Endothelial cell of umbilical vein (primary cell): Measurements from ENCODE around the gene EFR3B. TPM values are rescaled to one million over a fixed set of nuclear protein-coding genes. Genes with fewer than 3 reads are reported as not detected.

Experiments
- BruUV-seq: library from RNA; stranded (reverse); fragments of 400-500 nt; replicated peaks from 2 replicates; lab custom pipeline; 2021; lab: Mats Ljungman, UMichigan
- CTCF ChIA-PET: fragments of 300-600, 350-600 bp; sonication (Branson Sonifier 250); formaldehyde crosslinking; loops from one replicate; lab custom pipeline; 2021; ENCODE audit warnings: antibody characterized with exemption, inconsistent platforms; lab: Charles Lee
- POLR2A ChIA-PET: fragments of 300-600, 350-600 bp; sonication (Branson Sonifier 250); formaldehyde crosslinking; loops from one replicate; lab custom pipeline; 2021; ENCODE audit warnings: antibody characterized with exemption, inconsistent platforms; lab: Charles Lee
- DNase-seq: peaks from one replicate; pipeline ENCODE4 v3.0.0-alpha.2; 2011; ENCODE audit warnings: low read depth, low spot score
- FAIRE-seq: peaks from 2 replicates; lab custom pipeline; 2011; peaks lifted over from hg19 to GRCh38; lab: Jason Lieb, UNC
- H2AFZ ChIP-seq: 2 replicates; pipeline ENCODE4 v1.6.0; 2012; ENCODE audit warnings: low read depth, low read length, control low read depth, inconsistent platforms
- H3K27ac ChIP-seq: 2 replicates; pipeline ENCODE4 v1.5.1; 2011; ENCODE audit warnings: low read depth, mild to moderate bottlenecking, control low read depth, low read length, moderate library complexity; ENCODE audit not compliant: insufficient read depth
- H3K27me3 ChIP-seq, 2 experiments: 2 replicates each; pipeline versions ENCODE4 v1.6.0 to v1.6.1; 2011; ENCODE audit warnings: low read length in 2 of 2, mixed read lengths in 1 of 2; ENCODE audit not compliant: control insufficient read depth in 2 of 2, insufficient read depth in 2 of 2
- H3K36me3 ChIP-seq, 2 experiments: 2 replicates in 1 of 2; 3 replicates in 1 of 2; pipeline ENCODE4 v1.5.1; 2011; ENCODE audit warnings: low read length in 2 of 2, mild to moderate bottlenecking in 1 of 2, moderate library complexity in 1 of 2; ENCODE audit not compliant: control insufficient read depth in 2 of 2, insufficient read depth in 2 of 2; ENCODE audit errors: extremely low read depth in 1 of 2
- H3K4me1 ChIP-seq: 3 replicates; pipeline ENCODE4 v1.5.1; 2011; ENCODE audit warnings: mild to moderate bottlenecking, low read length; ENCODE audit not compliant: control insufficient read depth, insufficient read depth; ENCODE audit errors: extremely low read depth
- H3K4me2 ChIP-seq: 2 replicates; pipeline ENCODE4 v1.6.1; 2011; ENCODE audit warnings: low read length, control low read depth, mixed read lengths; ENCODE audit not compliant: insufficient read depth
- H3K4me3 ChIP-seq, 3 experiments: fragments of 200-600 bp in 1 of 3; sonication (generic), shearing (Covaris generic) in 1 of 3; replicated peaks in 1 of 3; 2 replicates each; pipeline ENCODE4 v1.5.1; 2011 to 2016; ENCODE audit warnings: control low read depth in 3 of 3, low read length in 3 of 3, mild to moderate bottlenecking in 2 of 3, inconsistent platforms in 1 of 3, low read depth in 1 of 3, moderate library complexity in 1 of 3; ENCODE audit not compliant: insufficient read depth in 1 of 3
- H3K79me2 ChIP-seq: 2 replicates; pipeline ENCODE4 v1.6.0; 2012; ENCODE audit warnings: low read length, inconsistent platforms; ENCODE audit not compliant: control insufficient read depth, insufficient read depth
- H3K9ac ChIP-seq: replicated peaks from 2 replicates; pipeline ENCODE3; 2011; ENCODE audit warnings: low read length, control low read depth; ENCODE audit not compliant: insufficient read depth; ENCODE audit errors: extremely low read depth
- H3K9me1 ChIP-seq: replicated peaks from 3 replicates; pipeline ENCODE4 v1.6.0; 2011; ENCODE audit warnings: mild to moderate bottlenecking, low read length; ENCODE audit not compliant: control insufficient read depth, insufficient read depth; ENCODE audit errors: extremely low read depth
- H3K9me3 ChIP-seq: replicated peaks from 2 replicates; pipeline ENCODE4 v1.5.1; 2012; ENCODE audit warnings: low read length, inconsistent platforms; ENCODE audit not compliant: control insufficient read depth, insufficient read depth
- H4K20me1 ChIP-seq: replicated peaks from 2 replicates; pipeline ENCODE3; 2011; ENCODE audit warnings: mild to moderate bottlenecking, low read length; ENCODE audit not compliant: control insufficient read depth, insufficient read depth; ENCODE audit errors: extremely low read depth
- EZH2 ChIP-seq: IDR thresholded peaks from 2 replicates; pipeline ENCODE4 v1.6.1; 2012; ENCODE audit warnings: borderline replicate concordance, low read depth, mild to moderate bottlenecking, moderate library complexity, low read length, inconsistent platforms; ENCODE audit not compliant: severe bottlenecking
- FOS ChIP-seq: IDR thresholded peaks from 2 replicates; pipeline ENCODE4 v1.6.1; 2011; ENCODE audit warnings: mild to moderate bottlenecking, low read length, moderate library complexity, borderline replicate concordance; ENCODE audit not compliant: insufficient read depth
- GATA2 ChIP-seq: IDR thresholded peaks from 2 replicates; pipeline ENCODE4 v1.7.0; 2011; ENCODE audit warnings: low read depth, mild to moderate bottlenecking, moderate library complexity, mixed read lengths, low read length; ENCODE audit not compliant: insufficient read length, insufficient read depth
- JUN ChIP-seq: IDR thresholded peaks from 2 replicates; pipeline ENCODE4 v1.6.1; 2011; ENCODE audit warnings: borderline replicate concordance, low read depth; ENCODE audit not compliant: insufficient read length, insufficient read depth
- MYC ChIP-seq: IDR thresholded peaks from one replicate; pipeline ENCODE4 v1.6.1; 2011; ENCODE audit warnings: mild to moderate bottlenecking, low read depth, low read length
- POLR2A ChIP-seq: IDR thresholded peaks from 2 replicates; pipeline ENCODE4 v1.6.1; 2012; ENCODE audit warnings: low read depth, mild to moderate bottlenecking, control low read depth, low read length
- POLR2AphosphoS5 ChIP-seq: IDR thresholded peaks from 2 replicates; pipeline ENCODE4 v1.6.1; 2012; ENCODE audit warnings: low read depth, mild to moderate bottlenecking, control low read depth, low read length, moderate library complexity; ENCODE audit not compliant: insufficient read depth
- dilution Hi-C: fragments of 300-500 bp; cut with MboI; formaldehyde crosslinking; loops from one replicate; pipeline ENCODE4 v1.15.0; 2019; ENCODE audit warnings: low sequenced_read_pairs; ENCODE audit not compliant: extremely low pct_ligation_motif_present
- intact Hi-C: fragments of 100-400 bp; cut with micrococcal nuclease; formaldehyde crosslinking; loops from one replicate; pipeline ENCODE4 v1.10.0; 2022
- polyA plus RNA-seq, 4 experiments: library from polyadenylated mRNA; depleted of rRNA in 3 of 4; stranded (reverse) in 3 of 4; unstranded in 1 of 4; fragments of >200 nt; gene quantifications; 2 replicates each; pipeline versions ENCODE4 v1.2.1 to v1.2.3, GENCODE V29; 2011 to 2012; ENCODE audit warnings: missing spikeins in 1 of 4
- total RNA-seq: library from RNA; stranded (reverse); gene quantifications from 2 replicates; pipeline ENCODE4 v1.2.3, GENCODE V29; 2021
- TF ChIP-seq, protein P1 (sequence below), 2 donors: IDR thresholded peaks; 1 replicate in 1 of 2; 2 replicates in 1 of 2; pipeline ENCODE4 v1.5.1; 2011; ENCODE audit warnings: low read length in 2 of 2, mild to moderate bottlenecking in 2 of 2, moderate library complexity in 2 of 2, control low read depth in 1 of 2, inconsistent platforms in 1 of 2, low read depth in 1 of 2; ENCODE audit not compliant: insufficient read depth in 1 of 2; ENCODE audit errors: extremely low read depth in 1 of 2
- TF ChIP-seq, protein P2 (sequence below): IDR thresholded peaks from 2 replicates; pipeline ENCODE4 v1.6.1; 2011; ENCODE audit not compliant: insufficient read depth, insufficient read length

The EFR3B gene
- total and polyA plus RNA-seq, 2 donors (not counting 3 experiments of a cell fraction or from before 2014, with no cell fraction given) = 0.15 to 0.77 TPM

DNA sequence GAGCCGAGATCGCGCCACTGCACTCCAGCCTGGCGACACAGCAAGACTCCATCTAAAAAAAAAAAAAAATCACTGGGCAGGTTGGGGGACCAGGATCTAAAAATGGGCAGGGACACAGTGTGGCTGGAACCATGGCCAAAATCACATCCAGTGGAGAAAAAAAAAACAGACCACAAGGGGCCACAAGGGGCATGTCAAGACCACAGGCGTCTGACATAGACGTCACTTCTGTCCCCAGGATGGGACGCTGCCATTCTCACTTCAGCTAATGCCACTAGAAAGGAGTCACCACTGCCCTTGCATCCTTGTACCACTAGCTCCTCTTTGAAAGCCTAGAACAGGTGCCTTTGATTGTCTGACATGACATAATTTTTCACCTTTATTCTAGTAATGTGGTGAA is 129.0 kb downstream of the EFR3B start:
- H4K20me1 ChIP-seq = no peaks in the 10 kb centered on the region
- no peak for FAIRE-seq
- no peaks in the 10 kb centered on the region for H3K79me2 ChIP-seq
- no peaks in the 10 kb centered on the region for H3K9me1 ChIP-seq
- peaks cover 2% of the 10 kb centered on the region for H3K4me1 ChIP-seq
- H2AFZ ChIP-seq = no peak overlapping the region
- no peak overlapping the region for H3K4me2 ChIP-seq
- H3K36me3 ChIP-seq = no peaks in the 10 kb centered on the region
- TF ChIP-seq EZH2 (no peak), FOS (no peak), POLR2AphosphoS5 (no peak), POLR2A (no peak), GATA2 (no peak), MYC (no peak), JUN (no peak)
- TF ChIP-seq, protein P1, sequence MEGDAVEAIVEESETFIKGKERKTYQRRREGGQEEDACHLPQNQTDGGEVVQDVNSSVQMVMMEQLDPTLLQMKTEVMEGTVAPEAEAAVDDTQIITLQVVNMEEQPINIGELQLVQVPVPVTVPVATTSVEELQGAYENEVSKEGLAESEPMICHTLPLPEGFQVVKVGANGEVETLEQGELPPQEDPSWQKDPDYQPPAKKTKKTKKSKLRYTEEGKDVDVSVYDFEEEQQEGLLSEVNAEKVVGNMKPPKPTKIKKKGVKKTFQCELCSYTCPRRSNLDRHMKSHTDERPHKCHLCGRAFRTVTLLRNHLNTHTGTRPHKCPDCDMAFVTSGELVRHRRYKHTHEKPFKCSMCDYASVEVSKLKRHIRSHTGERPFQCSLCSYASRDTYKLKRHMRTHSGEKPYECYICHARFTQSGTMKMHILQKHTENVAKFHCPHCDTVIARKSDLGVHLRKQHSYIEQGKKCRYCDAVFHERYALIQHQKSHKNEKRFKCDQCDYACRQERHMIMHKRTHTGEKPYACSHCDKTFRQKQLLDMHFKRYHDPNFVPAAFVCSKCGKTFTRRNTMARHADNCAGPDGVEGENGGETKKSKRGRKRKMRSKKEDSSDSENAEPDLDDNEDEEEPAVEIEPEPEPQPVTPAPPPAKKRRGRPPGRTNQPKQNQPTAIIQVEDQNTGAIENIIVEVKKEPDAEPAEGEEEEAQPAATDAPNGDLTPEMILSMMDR (IDR thresholded peaks at IDR 0.05; ENCODE audit: extremely low read depth in 1 of 2, insufficient read depth in 1 of 2, low read depth in 1 of 2, low read length in 2 of 2) = no peak
- TF ChIP-seq, protein P2, sequence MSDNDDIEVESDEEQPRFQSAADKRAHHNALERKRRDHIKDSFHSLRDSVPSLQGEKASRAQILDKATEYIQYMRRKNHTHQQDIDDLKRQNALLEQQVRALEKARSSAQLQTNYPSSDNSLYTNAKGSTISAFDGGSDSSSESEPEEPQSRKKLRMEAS = no peak
- ChIA-PET POLR2A (no interaction called here), CTCF (interaction anchor here (1.4 to 3.2 kb wide), 2 partner anchors 8 to 195 kb away, joined by 4 to 12 read pairs; no protein-coding TSS in a partner anchor)
- no peak overlapping the region for H3K27ac ChIP-seq
- intact Hi-C loops (no loop called here), dilution Hi-C loops (no loop called here)
- no peaks in the 10 kb centered on the region for H3K9me3 ChIP-seq
- H3K9ac ChIP-seq = no peak overlapping the region
- H3K4me3 ChIP-seq = no peak overlapping the region
- no TSS peak for BruUV-seq
- no peak for DNase-seq
- H3K27me3 ChIP-seq = peaks cover 51 to 54% of the 10 kb centered on the region in 2 experiments
